Right lobe of liver (tissue), 4 donors: ENCODE data around the gene ANKRD53.

Experiments
- POLR2A ChIP-seq: fragments of 450-650 bp; IDR thresholded peaks from one replicate; pipeline ENCODE4 v1.6.1; 2017; ENCODE audit warnings: antibody characterized with exemption, mild to moderate bottlenecking
- TF ChIP-seq, protein P1 (sequence below), 4 donors: fragments of 200-600 bp in 3 of 4; fragments of 450-650 bp in 1 of 4; IDR thresholded peaks; one replicate each; pipeline versions ENCODE4 v1.5.1 to v1.8.0; 2016 to 2022; ENCODE audit warnings: antibody characterized with exemption in 4 of 4, mild to moderate bottlenecking in 2 of 4
- donor health status: DM: no; HTN: no; CAD: no.
- donor health status: DM: no; HTN: no; CAD: no.
- donor health status: DM: no; HTN: yes; CAD: no.

DNA sequence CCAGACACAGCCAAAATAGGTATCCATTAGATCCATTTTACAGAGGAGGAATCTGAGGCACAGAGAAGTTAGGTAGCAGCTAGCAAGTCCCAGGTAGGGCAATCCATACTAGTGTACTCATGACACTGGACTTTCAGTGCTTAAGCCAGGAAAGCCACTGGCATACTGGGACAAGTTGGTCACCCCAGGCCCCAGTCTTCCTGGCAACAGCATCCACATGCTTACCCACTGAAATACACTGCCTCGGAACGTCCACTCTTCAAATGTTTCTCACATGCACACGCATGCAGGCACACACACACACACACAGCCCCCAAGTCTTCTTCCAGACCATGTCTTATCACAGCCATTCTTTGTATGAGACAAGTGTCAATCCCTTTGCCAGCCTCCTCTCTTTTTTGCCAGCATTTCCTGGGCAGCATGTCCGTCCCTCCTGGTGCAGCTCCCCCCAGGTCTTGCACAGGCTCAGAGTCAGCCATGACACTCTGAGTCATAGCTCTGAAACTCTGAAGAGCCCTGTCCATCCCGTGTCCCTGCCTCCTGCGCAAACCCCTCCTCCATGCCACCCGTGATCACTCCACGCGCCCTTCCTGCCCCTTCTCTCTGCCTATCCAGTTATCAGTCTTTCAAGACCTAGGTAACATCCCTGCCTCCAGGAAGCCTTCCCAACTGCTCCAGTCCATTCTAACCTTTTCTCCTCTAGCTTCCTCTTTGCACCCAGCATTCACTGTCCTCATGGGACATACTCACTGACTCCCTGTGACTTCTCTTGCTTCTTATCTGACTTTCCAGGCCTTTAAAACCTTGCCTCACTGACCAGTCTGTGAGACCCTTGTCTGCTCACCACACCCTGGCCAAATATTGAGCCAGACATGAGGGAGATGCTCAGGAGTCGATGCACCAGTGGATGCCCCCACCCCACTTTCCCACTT lies 27.1 kb downstream of the ANKRD53 start:
- no peak for TF ChIP-seq POLR2A
- TF ChIP-seq, protein P1, sequence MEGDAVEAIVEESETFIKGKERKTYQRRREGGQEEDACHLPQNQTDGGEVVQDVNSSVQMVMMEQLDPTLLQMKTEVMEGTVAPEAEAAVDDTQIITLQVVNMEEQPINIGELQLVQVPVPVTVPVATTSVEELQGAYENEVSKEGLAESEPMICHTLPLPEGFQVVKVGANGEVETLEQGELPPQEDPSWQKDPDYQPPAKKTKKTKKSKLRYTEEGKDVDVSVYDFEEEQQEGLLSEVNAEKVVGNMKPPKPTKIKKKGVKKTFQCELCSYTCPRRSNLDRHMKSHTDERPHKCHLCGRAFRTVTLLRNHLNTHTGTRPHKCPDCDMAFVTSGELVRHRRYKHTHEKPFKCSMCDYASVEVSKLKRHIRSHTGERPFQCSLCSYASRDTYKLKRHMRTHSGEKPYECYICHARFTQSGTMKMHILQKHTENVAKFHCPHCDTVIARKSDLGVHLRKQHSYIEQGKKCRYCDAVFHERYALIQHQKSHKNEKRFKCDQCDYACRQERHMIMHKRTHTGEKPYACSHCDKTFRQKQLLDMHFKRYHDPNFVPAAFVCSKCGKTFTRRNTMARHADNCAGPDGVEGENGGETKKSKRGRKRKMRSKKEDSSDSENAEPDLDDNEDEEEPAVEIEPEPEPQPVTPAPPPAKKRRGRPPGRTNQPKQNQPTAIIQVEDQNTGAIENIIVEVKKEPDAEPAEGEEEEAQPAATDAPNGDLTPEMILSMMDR (IDR thresholded peaks at IDR 0.05) = no peak
